ENCODE data around the gene PDE7B. TPM values are rescaled to one million over a fixed set of nuclear protein-coding genes. Genes with fewer than 3 reads are reported as not detected.

The PDE7B gene
- total and polyA plus RNA-seq, 2 of the 8 experiments (the other 6 are each of a cell fraction or from before 2014, with no cell fraction given): not detected

GRCh38 chr6:135941275-135942025 lies 89.9 kb downstream of the PDE7B start:
- no peak overlapping the region for H2BK20ac ChIP-seq (ENCODE audit: low read length)
- no peak for DNase-seq (ENCODE audit: low read depth in 1 of 2, low spot score in 2 of 2)
- no peak overlapping the region for H2AFZ ChIP-seq (ENCODE audit: low read length)
- FAIRE-seq: no peak
- H3K56ac ChIP-seq (replicated peaks; ENCODE audit: insufficient read length, low read depth, low read length): no peak overlapping the region
- no peak overlapping the region for H3K18ac ChIP-seq (ENCODE audit: extremely low read depth, low read length)
- ChIA-PET CTCF (ENCODE audit: partially characterized antibody) (interaction anchor here (1.0 to 4.1 kb wide), 2 partner anchors 286 to 405 kb away, joined by 3 to 18 read pairs; no protein-coding TSS in a partner anchor), POLR2A (ENCODE audit: partially characterized antibody) (interaction anchor here (0.6 kb wide), 1 partner anchor 364 kb away, joined by 4 read pairs; no protein-coding TSS in a partner anchor)
- H3K27ac ChIP-seq (ENCODE audit: low read depth, low read length): no peak overlapping the region
- H3K14ac ChIP-seq (ENCODE audit: insufficient read length): no peak overlapping the region
- H2BK12ac ChIP-seq (ENCODE audit: low read depth, low read length): no peak overlapping the region
- H3K79me1 ChIP-seq (ENCODE audit: low read depth, low read length): no peaks in the 10 kb centered on the region
- no peak overlapping the region for H2BK120ac ChIP-seq (replicated peaks; ENCODE audit: low read depth, low read length)
- H3K9ac ChIP-seq (replicated peaks in 1 of 4; ENCODE audit: extremely low read depth in 1 of 4, low read depth in 3 of 4, low read length in 3 of 4): no peak overlapping the region
- no peak overlapping the region for H2AK5ac ChIP-seq (ENCODE audit: low read depth, low read length)
- no peak overlapping the region for H2BK15ac ChIP-seq (ENCODE audit: low read length)
- no peaks in the 10 kb centered on the region for H3K36me3 ChIP-seq (ENCODE audit: control insufficient read depth in 2 of 4, insufficient read depth in 4 of 4, low read length in 3 of 4)
- H3K9me3 ChIP-seq (ENCODE audit: insufficient read depth in 2 of 2, low read depth in 1 of 2, low read length in 1 of 2): no peaks in the 10 kb centered on the region
- no peak overlapping the region for H4K8ac ChIP-seq (ENCODE audit: extremely low read depth, insufficient read depth, low read length)
- H4K5ac ChIP-seq (ENCODE audit: insufficient read length, low read depth, low read length): no peak overlapping the region
- no peaks in the 10 kb centered on the region for H3K4me1 ChIP-seq (replicated peaks in 1 of 4; ENCODE audit: control insufficient read depth in 3 of 4, insufficient read depth in 4 of 4, low read length in 3 of 4)
- no peak overlapping the region for H3K23ac ChIP-seq (ENCODE audit: insufficient read length)
- no peaks in the 10 kb centered on the region for H3K27me3 ChIP-seq (replicated peaks in 1 of 4; ENCODE audit: control insufficient read depth in 3 of 4, extremely low read depth in 1 of 4, insufficient read depth in 3 of 4, low read length in 3 of 4)
- no peak overlapping the region for H3K4ac ChIP-seq (replicated peaks; ENCODE audit: insufficient read length, low read depth, low read length)
- H3K4me3 ChIP-seq (ENCODE audit: extremely low read depth in 1 of 4, insufficient read depth in 2 of 4, low read depth in 3 of 4, low read length in 4 of 4): no peak overlapping the region
- H4K91ac ChIP-seq (replicated peaks; ENCODE audit: insufficient read length, low read length): no peak overlapping the region
- no peak overlapping the region for H2BK5ac ChIP-seq (ENCODE audit: low read depth, low read length)
- no peaks in the 10 kb centered on the region for H3K79me2 ChIP-seq (ENCODE audit: control insufficient read depth in 1 of 2, insufficient read depth in 2 of 2, low read length in 2 of 2)
- H3K4me2 ChIP-seq (ENCODE audit: insufficient read depth in 1 of 2, low read depth in 2 of 2, low read length in 2 of 2): no peak overlapping the region
- no peaks in the 10 kb centered on the region for H4K20me1 ChIP-seq (replicated peaks in 1 of 2; ENCODE audit: control insufficient read depth in 1 of 2, insufficient read depth in 2 of 2, low read length in 2 of 2)
- no peaks in the 10 kb centered on the region for H3K23me2 ChIP-seq (ENCODE audit: low read depth, low read length)
- 89% methylated on average over 1 of the region's 1 CpG; no CpG with 5 or more reads in 1 of the 2 experiments for WGBS, 2 experiments (ENCODE audit: extremely low coverage in 1 of 2, insufficient coverage in 1 of 2, insufficient read length in 1 of 2, insufficient replicate concordance in 2 of 2, low coverage in 1 of 2, low lambda C conversion rate in 2 of 2, missing lambda C conversion rate in 1 of 2)
- no peak for TF ChIP-seq HDAC6 (IDR thresholded peaks at IDR 0.05; ENCODE audit: low read depth, low read length)
- no peak for TF ChIP-seq SP2 (IDR thresholded peaks at IDR 0.05; ENCODE audit: low read length)
- TF ChIP-seq CREB1 (IDR thresholded peaks at IDR 0.05): no peak
- no peak for TF ChIP-seq TEAD4 (IDR thresholded peaks at IDR 0.05; ENCODE audit: low read depth, low read length)
- TF ChIP-seq ATF2 (IDR thresholded peaks at IDR 0.05; ENCODE audit: low read length): no peak
- no peak for TF ChIP-seq EP300 (IDR thresholded peaks at IDR 0.05; ENCODE audit: borderline replicate concordance in 1 of 2, low read depth in 2 of 2, low read length in 2 of 2)
- no peak for TF ChIP-seq SIN3A (conservative IDR thresholded peaks at IDR 0.05 in 1 of 2, IDR thresholded peaks at IDR 0.05 in 1 of 2; ENCODE audit: low read depth in 1 of 2, low read length in 2 of 2)
- no peak for TF ChIP-seq CHD2 (IDR thresholded peaks at IDR 0.05; ENCODE audit: low read length)
- TF ChIP-seq CHD1 (IDR thresholded peaks at IDR 0.05; ENCODE audit: low read depth, low read length): no peak

All from H1 (cell line).